ENCODE data around the gene AIFM1. TPM values are rescaled to one million over a fixed set of nuclear protein-coding genes. Genes with fewer than 3 reads are reported as not detected.

AIFM1 gene
- total RNA-seq, 1 donor from 2014 or later = 47.7 TPM

DNA sequence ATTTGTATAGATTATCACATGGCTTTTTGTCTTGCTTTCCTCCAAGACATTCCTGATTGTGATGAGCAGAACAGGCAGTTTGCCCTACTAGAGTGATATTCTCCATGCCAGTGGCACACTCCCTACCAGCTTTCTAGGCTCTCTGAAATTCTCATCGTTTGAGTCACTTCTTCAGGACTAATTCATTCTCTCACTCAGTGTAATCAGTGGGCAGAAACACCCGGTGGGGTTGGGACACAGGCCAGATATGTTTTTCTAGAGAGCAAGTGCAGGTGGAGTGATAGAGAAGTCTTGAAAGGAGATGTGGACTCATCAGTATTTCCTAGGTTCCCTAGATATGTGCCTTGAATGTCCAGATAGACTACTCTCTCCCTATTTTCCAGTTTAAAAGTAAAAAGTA lies 19.2 kb upstream of the AIFM1 start:
- Histone ChIP-seq H3K4me1 (no peaks in the 10 kb centered on the region), H3K79me2 (ENCODE audit: low read depth) (no peaks in the 10 kb centered on the region), H2AFZ (replicated peaks) (no peak overlapping the region), H3K27me3 (no peaks in the 10 kb centered on the region), H3K27ac (no peak overlapping the region), H3K9ac (no peak overlapping the region), H3K4me3 (no peak overlapping the region), H3K4me2 (no peak overlapping the region), H3F3A (ENCODE audit: low read depth) (no peaks in the 10 kb centered on the region), H3K36me3 (no peaks in the 10 kb centered on the region), H3K9me3 (ENCODE audit: low read depth) (no peaks in the 10 kb centered on the region), H4K20me1 (ENCODE audit: low read depth) (no peaks in the 10 kb centered on the region)
- peaks cover 3% of the 10 kb centered on the region for H3K36me3 Mint-ChIP-seq
- peaks cover 9% of the 10 kb centered on the region for H3K4me1 Mint-ChIP-seq
- no peak overlapping the region for H3K27ac Mint-ChIP-seq
- no peak for DNase-seq (ENCODE audit: low spot score)
- H3K9me3 Mint-ChIP-seq = no peaks in the 10 kb centered on the region
- H3K27me3 Mint-ChIP-seq (ENCODE audit: insufficient read depth, low read depth) = peaks cover 5% of the 10 kb centered on the region
- no peak for TF ChIP-seq EZH2 (IDR thresholded peaks at IDR 0.05)
- TF ChIP-seq EZH2phosphoT487 (IDR thresholded peaks at IDR 0.05) = no peak
- TF ChIP-seq, protein P1, sequence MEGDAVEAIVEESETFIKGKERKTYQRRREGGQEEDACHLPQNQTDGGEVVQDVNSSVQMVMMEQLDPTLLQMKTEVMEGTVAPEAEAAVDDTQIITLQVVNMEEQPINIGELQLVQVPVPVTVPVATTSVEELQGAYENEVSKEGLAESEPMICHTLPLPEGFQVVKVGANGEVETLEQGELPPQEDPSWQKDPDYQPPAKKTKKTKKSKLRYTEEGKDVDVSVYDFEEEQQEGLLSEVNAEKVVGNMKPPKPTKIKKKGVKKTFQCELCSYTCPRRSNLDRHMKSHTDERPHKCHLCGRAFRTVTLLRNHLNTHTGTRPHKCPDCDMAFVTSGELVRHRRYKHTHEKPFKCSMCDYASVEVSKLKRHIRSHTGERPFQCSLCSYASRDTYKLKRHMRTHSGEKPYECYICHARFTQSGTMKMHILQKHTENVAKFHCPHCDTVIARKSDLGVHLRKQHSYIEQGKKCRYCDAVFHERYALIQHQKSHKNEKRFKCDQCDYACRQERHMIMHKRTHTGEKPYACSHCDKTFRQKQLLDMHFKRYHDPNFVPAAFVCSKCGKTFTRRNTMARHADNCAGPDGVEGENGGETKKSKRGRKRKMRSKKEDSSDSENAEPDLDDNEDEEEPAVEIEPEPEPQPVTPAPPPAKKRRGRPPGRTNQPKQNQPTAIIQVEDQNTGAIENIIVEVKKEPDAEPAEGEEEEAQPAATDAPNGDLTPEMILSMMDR (IDR thresholded peaks at IDR 0.05) = no peak
- no peak overlapping the region for H3K4me3 Mint-ChIP-seq

DNA sequence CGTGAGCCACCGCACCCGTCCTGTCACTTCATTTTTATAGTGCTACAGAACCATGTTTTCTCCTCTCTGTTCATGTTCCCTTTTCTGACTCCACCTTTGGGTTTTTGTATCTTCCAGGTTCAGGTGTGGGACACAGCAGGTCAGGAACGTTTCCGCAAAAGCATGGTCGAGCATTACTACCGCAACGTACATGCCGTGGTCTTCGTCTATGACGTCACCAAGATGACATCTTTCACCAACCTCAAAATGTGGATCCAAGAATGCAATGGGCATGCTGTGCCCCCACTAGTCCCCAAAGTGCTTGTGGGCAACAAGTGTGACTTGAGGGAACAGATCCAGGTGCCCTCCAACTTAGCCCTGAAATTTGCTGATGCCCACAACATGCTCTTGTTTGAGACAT lies 18.5 kb upstream of the AIFM1 start:
- H3K9me3 Mint-ChIP-seq = no peaks in the 10 kb centered on the region
- Histone ChIP-seq H2AFZ (replicated peaks) (no peak overlapping the region), H3F3A (ENCODE audit: low read depth) (no peaks in the 10 kb centered on the region), H3K4me3 (no peak overlapping the region), H4K20me1 (ENCODE audit: low read depth) (no peaks in the 10 kb centered on the region), H3K36me3 (no peaks in the 10 kb centered on the region), H3K4me1 (no peaks in the 10 kb centered on the region), H3K79me2 (ENCODE audit: low read depth) (no peaks in the 10 kb centered on the region), H3K9ac (no peak overlapping the region), H3K27me3 (no peaks in the 10 kb centered on the region), H3K27ac (no peak overlapping the region), H3K9me3 (ENCODE audit: low read depth) (no peaks in the 10 kb centered on the region), H3K4me2 (no peak overlapping the region)
- H3K4me3 Mint-ChIP-seq = no peak overlapping the region
- H3K27me3 Mint-ChIP-seq (ENCODE audit: insufficient read depth, low read depth) = peaks cover 5% of the 10 kb centered on the region
- TF ChIP-seq EZH2 (IDR thresholded peaks at IDR 0.05) (no peak), EZH2phosphoT487 (IDR thresholded peaks at IDR 0.05) (no peak)
- TF ChIP-seq, protein P1 (IDR thresholded peaks at IDR 0.05) = no peak
- H3K27ac Mint-ChIP-seq = no peak overlapping the region
- no peak for DNase-seq (ENCODE audit: low spot score)
- H3K36me3 Mint-ChIP-seq = peaks cover 3% of the 10 kb centered on the region
- H3K4me1 Mint-ChIP-seq = peaks cover 9% of the 10 kb centered on the region

DNA sequence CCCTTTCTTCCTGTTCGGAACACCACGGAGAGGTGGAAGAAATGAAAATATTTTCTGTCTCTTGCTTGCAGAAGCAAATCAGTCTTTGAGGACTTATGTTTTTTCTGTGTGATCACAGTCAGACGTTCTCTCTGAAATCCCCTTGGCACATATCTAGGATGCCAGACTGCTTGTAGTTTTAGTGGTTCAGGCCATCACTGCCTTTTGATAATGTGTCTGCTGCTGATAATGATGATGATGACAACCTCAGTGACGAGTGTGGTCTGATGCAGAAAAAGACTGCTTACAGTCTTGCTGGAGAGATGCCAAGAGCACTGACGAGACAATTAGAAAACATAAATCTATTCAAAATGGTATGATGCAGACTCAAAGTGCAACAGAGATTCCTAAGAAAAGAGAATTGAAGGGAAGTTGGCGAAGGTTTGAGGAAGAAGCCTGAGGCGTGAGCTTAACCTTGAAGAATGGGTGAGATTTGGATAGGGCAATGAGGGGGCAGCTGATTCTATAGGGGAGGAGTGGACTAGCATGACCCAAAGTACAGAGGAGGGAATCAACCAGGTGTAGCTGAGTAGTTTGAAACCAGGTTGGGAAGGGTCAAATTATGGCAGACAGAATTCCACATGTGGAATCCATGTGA lies 14.1 kb upstream of the AIFM1 start:
- no peaks in the 10 kb centered on the region for H3K9me3 ChIP-seq (ENCODE audit: low read depth)
- no peaks in the 10 kb centered on the region for H4K20me1 ChIP-seq (ENCODE audit: low read depth)
- TF ChIP-seq, protein P1 (IDR thresholded peaks at IDR 0.05) = no peak
- TF ChIP-seq EZH2phosphoT487 (IDR thresholded peaks at IDR 0.05) = no peak
- TF ChIP-seq EZH2 (IDR thresholded peaks at IDR 0.05) = no peak
- H3K27me3 ChIP-seq = no peaks in the 10 kb centered on the region
- H2AFZ ChIP-seq (replicated peaks) = no peak overlapping the region
- Mint-ChIP-seq H3K4me1 (peaks cover 14% of the 10 kb centered on the region), H3K27ac (no peak overlapping the region), H3K36me3 (peaks cover 5% of the 10 kb centered on the region), H3K9me3 (no peaks in the 10 kb centered on the region), H3K4me3 (no peak overlapping the region), H3K27me3 (ENCODE audit: insufficient read depth, low read depth) (peaks cover 2% of the 10 kb centered on the region)
- no peak overlapping the region for H3K27ac ChIP-seq
- no peaks in the 10 kb centered on the region for H3K79me2 ChIP-seq (ENCODE audit: low read depth)
- no peaks in the 10 kb centered on the region for H3F3A ChIP-seq (ENCODE audit: low read depth)
- no peak overlapping the region for H3K9ac ChIP-seq
- H3K4me2 ChIP-seq = no peak overlapping the region
- no peaks in the 10 kb centered on the region for H3K4me1 ChIP-seq
- DNase-seq (ENCODE audit: low spot score) = no peak
- H3K4me3 ChIP-seq = no peak overlapping the region
- no peaks in the 10 kb centered on the region for H3K36me3 ChIP-seq
